CD4-positive, alpha-beta T cell treated with Interleukin-12 subunit alpha and Interleukin-12 subunit beta, for 1 hour (primary cell): ENCODE data around the gene UGT1A8.
"Not testable (repeated sequence)": the region's sequence is repeated elsewhere in the genome, so short reads cannot be mapped to it uniquely, and the experiment has no call there.

Experiments used
- DNase-seq: peaks from one replicate; pipeline ENCODE4 v3.0.0-alpha.2; 2020

The UGT1A8 gene

DNA sequence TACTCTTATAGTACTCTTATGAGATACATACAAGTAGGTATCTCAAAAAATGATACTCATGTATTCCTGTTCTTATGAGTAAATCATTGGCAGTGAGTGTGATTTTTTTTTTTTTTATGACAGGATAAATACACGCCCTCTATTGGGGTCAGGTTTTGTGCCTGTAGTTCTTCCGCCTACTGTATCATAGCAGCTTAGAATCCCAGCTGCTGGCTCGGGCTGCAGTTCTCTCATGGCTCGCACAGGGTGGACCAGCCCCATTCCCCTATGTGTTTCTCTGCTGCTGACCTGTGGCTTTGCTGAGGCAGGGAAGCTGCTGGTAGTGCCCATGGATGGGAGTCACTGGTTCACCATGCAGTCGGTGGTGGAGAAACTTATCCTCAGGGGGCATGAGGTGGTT, at the start of gene UGT1A8:
TSS of gene UGT1A8 (plus strand) at position 158 of the 400 bp plus-strand sequence. CDS start at position 233, 75 bp downstream.
- DNase-seq, result not testable (repeated sequence)

GRCh38 chr2:233571001-233571400, 46.4 kb upstream of the UGT1A8 start:
- no peak for DNase-seq

DNA sequence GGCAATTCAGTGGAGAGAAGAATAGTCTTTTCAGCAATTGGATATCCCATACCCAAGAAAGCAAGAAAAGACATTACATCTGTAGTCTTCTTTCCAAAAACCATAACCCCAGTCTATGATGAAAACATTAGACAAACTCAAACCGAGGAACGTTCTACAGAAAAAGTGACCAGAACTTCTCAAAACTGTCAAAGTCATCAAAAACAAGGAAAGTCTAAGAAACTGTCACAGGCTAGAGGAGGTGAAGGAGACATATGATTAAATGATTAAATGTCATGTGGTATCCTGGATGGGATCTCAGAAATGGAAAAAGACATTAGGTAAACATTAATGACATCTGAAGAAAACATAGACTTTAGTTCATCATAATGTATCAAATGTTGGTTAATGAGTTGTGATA, 46.0 kb upstream of the UGT1A8 start:
- DNase-seq, result no peak

GRCh38 chr2:233572468-233572867, 45.0 kb upstream of the UGT1A8 start:
- DNase-seq, result no peak

- DNase-seq, result not testable (repeated sequence)
These were observed 40.1 kb upstream of the UGT1A8 start for GRCh38 chr2:233577341-233577740.

DNA sequence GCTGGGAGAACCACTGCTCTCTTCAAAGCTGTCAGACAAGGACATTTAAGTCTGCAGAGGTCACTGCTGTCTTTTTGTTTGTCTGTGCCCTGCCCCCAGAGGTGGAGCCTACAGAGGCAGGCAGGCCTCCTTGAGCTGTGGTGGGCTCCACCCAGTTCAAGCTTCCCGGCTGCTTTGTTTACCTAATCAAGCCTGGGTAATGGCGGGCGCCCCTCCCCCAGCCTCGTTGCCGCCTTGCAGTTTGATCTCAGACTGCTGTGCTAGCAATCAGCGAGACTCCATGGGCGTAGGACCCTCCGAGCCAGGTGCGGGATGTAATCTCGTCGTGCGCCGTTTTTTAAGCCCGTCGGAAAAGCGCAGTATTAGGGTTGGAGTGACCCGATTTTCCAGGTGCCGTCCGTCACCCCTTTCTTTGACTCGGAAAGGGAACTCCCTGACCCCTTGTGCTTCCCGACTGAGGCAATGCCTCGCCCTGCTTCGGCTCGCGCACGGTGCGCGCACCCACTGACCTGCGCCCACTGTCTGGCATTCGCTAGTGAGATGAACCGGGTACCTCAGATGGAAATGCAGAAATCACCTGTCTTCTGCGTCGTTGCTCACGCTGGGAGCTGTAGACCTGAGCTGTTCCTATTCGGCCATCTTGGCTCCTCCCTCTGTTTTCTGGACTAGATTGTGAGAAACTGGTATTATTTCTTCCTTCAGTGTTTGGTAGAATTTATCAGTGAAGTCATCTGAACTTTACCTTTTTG, 34.0 kb upstream of the UGT1A8 start:
- DNase-seq, result not testable (repeated sequence)

- DNase-seq, result no peak
These were observed 33.2 kb upstream of the UGT1A8 start for GRCh38 chr2:233584210-233584609.

DNA sequence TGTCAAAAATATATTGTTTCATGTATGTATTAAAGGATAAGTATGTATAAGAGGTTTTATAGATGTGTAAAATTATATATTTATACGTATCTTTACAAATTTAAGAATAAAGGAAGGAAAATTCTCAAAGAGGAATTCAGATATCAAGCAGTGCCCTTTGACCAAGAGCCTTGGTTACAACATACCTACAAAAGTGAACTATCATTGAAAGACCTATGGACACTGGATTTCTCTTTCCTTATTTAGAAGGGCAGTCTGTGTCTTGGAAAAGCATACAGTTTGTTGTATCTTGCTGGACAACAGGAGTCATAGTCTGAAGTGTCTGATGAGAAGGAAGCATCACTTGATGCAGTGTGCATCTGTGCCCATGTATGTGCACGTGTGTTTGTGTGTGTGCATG, 29.0 kb upstream of the UGT1A8 start:
- no peak for DNase-seq

DNA sequence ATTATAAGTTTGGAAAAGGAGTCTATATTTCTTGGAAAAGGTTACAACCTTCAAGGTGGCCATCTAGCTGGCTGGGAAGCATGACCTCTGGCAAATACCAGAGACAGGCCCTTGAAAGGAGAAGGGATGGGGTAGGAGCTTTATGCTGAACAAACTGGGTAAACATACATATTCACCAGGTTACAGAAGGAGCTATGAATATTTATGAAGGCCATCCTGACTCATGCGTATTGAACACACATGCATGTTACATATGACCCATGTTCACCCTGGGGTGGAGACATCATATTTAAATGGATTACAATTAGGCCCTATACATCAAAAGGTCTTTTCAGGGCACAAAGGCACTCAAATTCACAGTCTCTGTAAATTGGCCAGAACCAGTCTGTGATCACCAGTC, 24.7 kb upstream of the UGT1A8 start:
- DNase-seq, result not testable (repeated sequence)

GRCh38 chr2:233593201-233593600, 24.2 kb upstream of the UGT1A8 start:
- DNase-seq, result no peak

- no peak for DNase-seq
These were observed 19.9 kb upstream of the UGT1A8 start for GRCh38 chr2:233597522-233597921.

DNA sequence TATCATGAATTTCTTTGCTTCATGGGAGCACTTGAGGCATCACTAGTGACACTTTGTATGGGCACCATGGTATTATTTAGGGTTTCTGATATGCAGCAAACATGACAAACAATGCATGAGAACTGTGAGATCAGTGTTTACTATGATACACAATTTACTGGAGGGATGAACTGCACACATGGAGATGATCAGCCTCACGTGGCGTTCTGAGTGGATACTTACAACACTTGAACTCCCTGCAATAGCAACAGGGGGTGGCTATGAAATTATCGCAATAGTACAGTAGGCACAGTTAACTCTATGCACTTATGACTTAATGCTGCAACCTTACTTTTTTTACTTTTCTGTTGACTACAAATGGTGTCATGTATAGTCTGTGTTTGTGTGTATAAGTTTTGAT, 18.5 kb upstream of the UGT1A8 start:
- DNase-seq, result no peak

DNA sequence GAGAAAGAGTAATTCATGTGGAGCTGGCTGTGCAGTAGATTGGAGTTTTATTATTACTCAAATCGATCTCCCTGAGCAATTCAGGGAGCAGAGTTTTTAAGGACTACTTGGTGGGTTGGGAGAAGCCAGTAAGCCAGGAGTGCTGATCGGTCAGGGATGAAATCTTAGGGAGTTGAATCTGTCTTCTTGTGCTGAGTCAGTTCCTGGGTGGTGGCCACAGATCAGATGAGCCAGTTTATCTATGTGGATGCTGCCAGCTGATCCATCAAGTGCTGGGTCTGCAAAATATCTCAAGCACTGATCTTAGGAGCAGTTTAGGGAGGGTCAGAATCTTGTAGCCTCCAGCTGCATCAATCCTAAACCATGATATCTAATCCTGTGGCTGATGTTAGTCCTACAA, 17.0 kb upstream of the UGT1A8 start:
- DNase-seq, result no peak

- DNase-seq, result no peak
These were observed 15.4 kb upstream of the UGT1A8 start for GRCh38 chr2:233602076-233602475.

DNA sequence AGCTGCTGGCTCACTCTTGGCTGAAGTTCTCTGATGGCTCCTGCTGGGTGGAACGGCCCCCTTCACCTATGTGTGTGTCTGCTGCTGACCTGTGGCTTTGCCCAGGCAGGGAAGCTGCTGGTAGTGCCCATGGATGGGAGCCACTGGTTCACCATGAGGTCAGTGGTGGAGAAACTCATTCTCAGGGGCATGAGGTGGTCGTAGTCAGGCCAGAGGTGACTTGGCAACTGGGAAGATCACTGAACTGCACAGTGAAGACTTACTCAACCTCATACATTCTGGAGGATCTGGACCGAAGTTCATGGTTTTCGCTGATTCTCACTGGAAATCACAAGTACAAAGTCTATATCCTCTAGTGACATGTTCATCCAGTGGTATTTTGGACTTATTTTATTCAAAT, 13.9 kb upstream of the UGT1A8 start:
- DNase-seq, result no peak

GRCh38 chr2:233604826-233605225, 12.6 kb upstream of the UGT1A8 start:
- no peak for DNase-seq

- DNase-seq, result no peak
These were observed 11.8 kb upstream of the UGT1A8 start for GRCh38 chr2:233605680-233606079.

GRCh38 chr2:233611284-233611683, 6.1 kb upstream of the UGT1A8 start:
- DNase-seq, result no peak

DNA sequence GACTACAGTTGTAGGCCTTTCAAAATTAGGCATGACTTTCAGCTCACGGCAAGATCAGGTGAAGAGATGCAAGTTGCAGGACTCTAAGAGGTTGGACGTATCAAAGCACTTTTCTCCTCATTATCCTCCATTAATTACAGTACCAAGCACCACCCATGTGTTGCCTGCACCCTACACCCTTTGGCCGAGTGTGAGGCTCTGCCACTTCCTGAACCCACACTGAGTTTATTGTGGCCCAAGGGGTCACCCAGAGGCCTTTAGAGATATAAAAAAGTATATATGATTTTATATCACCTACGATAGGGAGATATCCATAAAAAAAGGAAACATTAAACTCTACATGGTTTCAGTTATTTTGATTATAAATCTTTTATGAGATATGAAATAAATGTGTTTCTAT, 2.8 kb downstream of the UGT1A8 start:
- DNase-seq, result no peak

- not testable (repeated sequence) for DNase-seq
These were observed 4.4 kb downstream of the UGT1A8 start for GRCh38 chr2:233621863-233622262.

GRCh38 chr2:233627331-233628025, 10.0 kb downstream of the UGT1A8 start:
- DNase-seq, result no peak

DNA sequence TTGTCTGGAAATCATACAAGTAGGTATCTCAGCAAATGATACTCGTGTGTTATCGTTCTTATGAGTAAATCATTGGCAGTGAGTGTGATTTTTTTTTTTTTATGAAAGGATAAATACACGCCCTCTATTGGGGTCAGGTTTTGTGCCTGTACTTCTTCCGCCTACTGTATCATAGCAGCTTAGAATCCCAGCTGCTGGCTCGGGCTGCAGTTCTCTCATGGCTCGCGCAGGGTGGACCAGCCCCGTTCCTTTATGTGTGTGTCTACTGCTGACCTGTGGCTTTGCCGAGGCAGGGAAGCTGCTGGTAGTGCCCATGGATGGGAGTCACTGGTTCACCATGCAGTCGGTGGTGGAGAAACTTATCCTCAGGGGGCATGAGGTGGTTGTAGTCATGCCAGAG, 18.9 kb downstream of the UGT1A8 start, which contains the start of gene UGT1A10:
TSS of gene UGT1A10 (plus strand) at position 143 of the 400 bp plus-strand sequence. CDS start at position 218, 75 bp downstream.
- DNase-seq, result not testable (repeated sequence)

DNA sequence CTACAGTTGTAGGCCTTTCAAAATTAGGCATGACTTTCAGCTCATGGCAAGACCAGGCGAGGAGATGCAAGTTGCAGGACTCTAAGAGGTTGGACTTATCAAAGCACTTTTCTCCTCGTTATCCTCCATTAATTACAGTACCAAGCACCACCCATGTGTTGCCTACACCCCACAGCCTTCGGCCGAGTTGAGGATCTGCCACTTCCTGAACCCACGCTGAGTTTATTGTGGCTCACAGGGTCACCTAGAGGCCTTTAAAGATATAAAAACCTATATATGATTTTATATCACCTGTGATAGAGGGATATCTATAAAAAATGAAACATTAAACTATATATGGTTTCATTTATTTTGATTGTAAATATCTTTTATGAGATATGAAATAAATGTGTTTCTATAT, 21.4 kb downstream of the UGT1A8 start:
- DNase-seq, result no peak

GRCh38 chr2:233639860-233640259, 22.4 kb downstream of the UGT1A8 start:
- DNase-seq, result no peak
